ENCODE measurements around the gene DENND2A.
"Not testable (repeated sequence)": the region's sequence is repeated elsewhere in the genome, so short reads cannot be mapped to it uniquely, and the experiment has no call there.

Gene DENND2A

GRCh38 chr7:140570120-140570519 is 70.5 kb downstream of the DENND2A start:
- Histone ChIP-seq H3K4me1 (ENCODE audit: control insufficient read depth in 1 of 2, insufficient read depth in 1 of 2, low read depth in 1 of 2, low read length in 1 of 2) (no peaks in the 10 kb centered on the region), H3K27me3 (peaks cover 26% of the 10 kb centered on the region), H3K27ac (no peak overlapping the region), H3K36me3 (no peaks in the 10 kb centered on the region), H3K4me3 (ENCODE audit: low read depth in 1 of 2, low read length in 1 of 2) (no peak overlapping the region), H3K9me3 (no peaks in the 10 kb centered on the region)
- no peak for TF ChIP-seq CTCF (IDR thresholded peaks at IDR 0.05)

- H3K27me3 ChIP-seq, result peaks cover 21% of the 10 kb centered on the region
- H3K9me3 ChIP-seq, result no peaks in the 10 kb centered on the region
- H3K4me1 ChIP-seq (ENCODE audit: control insufficient read depth in 1 of 2, insufficient read depth in 1 of 2, low read depth in 1 of 2, low read length in 1 of 2), result no peaks in the 10 kb centered on the region
- TF ChIP-seq CTCF (IDR thresholded peaks at IDR 0.05), result no peak
- no peak overlapping the region for H3K4me3 ChIP-seq (ENCODE audit: low read depth in 1 of 2, low read length in 1 of 2)
- H3K27ac ChIP-seq, result no peak overlapping the region
- H3K36me3 ChIP-seq, result no peaks in the 10 kb centered on the region
Measured at GRCh38 chr7:140568021-140568813, 72.4 kb downstream of the DENND2A start.

- not testable (repeated sequence) for H3K9me3 ChIP-seq; H3K36me3 ChIP-seq; H3K4me1 ChIP-seq (ENCODE audit: control insufficient read depth in 1 of 2, insufficient read depth in 1 of 2, low read depth in 1 of 2, low read length in 1 of 2); H3K27ac ChIP-seq; H3K27me3 ChIP-seq; H3K4me3 ChIP-seq (ENCODE audit: low read depth in 1 of 2, low read length in 1 of 2)
Measured at GRCh38 chr7:140566186-140566585, 74.4 kb downstream of the DENND2A start.

GRCh38 chr7:140565761-140566160 is 74.9 kb downstream of the DENND2A start:
- not testable (repeated sequence) for H3K36me3 ChIP-seq; H3K4me1 ChIP-seq (ENCODE audit: control insufficient read depth in 1 of 2, insufficient read depth in 1 of 2, low read depth in 1 of 2, low read length in 1 of 2); H3K27ac ChIP-seq; H3K27me3 ChIP-seq; H3K9me3 ChIP-seq; H3K4me3 ChIP-seq (ENCODE audit: low read depth in 1 of 2, low read length in 1 of 2)

GRCh38 chr7:140564643-140565042 is 76.0 kb downstream of the DENND2A start:
- Histone ChIP-seq H3K27me3 (peaks cover 3% of the 10 kb centered on the region), H3K27ac (no peak overlapping the region), H3K4me3 (ENCODE audit: low read depth in 1 of 2, low read length in 1 of 2) (no peak overlapping the region), H3K9me3 (no peaks in the 10 kb centered on the region), H3K4me1 (ENCODE audit: control insufficient read depth in 1 of 2, insufficient read depth in 1 of 2, low read depth in 1 of 2, low read length in 1 of 2) (no peaks in the 10 kb centered on the region), H3K36me3 (no peaks in the 10 kb centered on the region)
- no peak for TF ChIP-seq CTCF (IDR thresholded peaks at IDR 0.05)

GRCh38 chr7:140562926-140563481 is 77.6 kb downstream of the DENND2A start:
- TF ChIP-seq CTCF (IDR thresholded peaks at IDR 0.05), result no peak
- no peak overlapping the region for H3K27ac ChIP-seq
- H3K9me3 ChIP-seq, result no peaks in the 10 kb centered on the region
- no peaks in the 10 kb centered on the region for H3K36me3 ChIP-seq
- peaks cover 3% of the 10 kb centered on the region for H3K27me3 ChIP-seq
- H3K4me3 ChIP-seq (ENCODE audit: low read depth in 1 of 2, low read length in 1 of 2), result no peak overlapping the region
- no peaks in the 10 kb centered on the region for H3K4me1 ChIP-seq (ENCODE audit: control insufficient read depth in 1 of 2, insufficient read depth in 1 of 2, low read depth in 1 of 2, low read length in 1 of 2)
